HepG2 (cell line): Measurements from ENCODE around the gene TTPAL. TPM values are rescaled to one million over a fixed set of nuclear protein-coding genes. Genes with fewer than 3 reads are reported as not detected.

Experiments used
- ATAC-seq: fragments of 200-7000 bp; cut with Tn5 transposase; 3 replicates; pipeline ENCODE4 v1.9.1; 2020; ENCODE audit warnings: mild to moderate bottlenecking, moderate library complexity
- BruUV-seq: library from RNA; stranded (reverse); fragments of 400-500 nt; replicated peaks from 2 replicates; lab custom pipeline; 2021; lab: Mats Ljungman, UMichigan
- CTCF ChIA-PET: fragments of 300-600 bp; formaldehyde crosslinking; extraction: SDS; loops from one replicate; lab custom pipeline; 2021; ENCODE audit warnings: low total read pairs, inconsistent platforms, low intra/inter-chr PET ratio; lab: Yijun Ruan, JAX
- POLR2A ChIA-PET: fragments of 350-600 bp; sonication (Branson Sonifier 250); formaldehyde crosslinking; loops from one replicate; lab custom pipeline; 2020; ENCODE audit warnings: antibody characterized with exemption, inconsistent platforms; lab: Yijun Ruan, JAX
- DNase-seq: peaks from one replicate; pipeline ENCODE4 v3.0.0-alpha.2; 2015; ENCODE audit warnings: low spot score
- FAIRE-seq: peaks from 3 replicates; lab custom pipeline; 2011; peaks lifted over from hg19 to GRCh38; lab: Jason Lieb, UNC
- H2AFZ ChIP-seq: one replicate; pipeline ENCODE4 v1.6.1; 2011; ENCODE audit warnings: low read length, inconsistent platforms
- H3K27ac ChIP-seq: fragments of 300-600 bp; 3 replicates; pipeline ENCODE4 v1.8.0; 2011; ENCODE audit warnings: mixed run types, mild to moderate bottlenecking, mixed read lengths, low read length, inconsistent platforms; ENCODE audit not compliant: insufficient read depth; ENCODE audit errors: extremely low read length
- H3K27me3 ChIP-seq, 2 experiments: fragments of 200-600 bp in 1 of 2; 2 replicates in 1 of 2; 3 replicates in 1 of 2; pipeline versions ENCODE4 v1.6.0 to v1.8.0; 2011; ENCODE audit warnings: low read length in 2 of 2, mild to moderate bottlenecking in 2 of 2, moderate library complexity in 2 of 2, inconsistent platforms in 1 of 2; ENCODE audit not compliant: insufficient read depth in 2 of 2, control insufficient read depth in 1 of 2
- H3K36me3 ChIP-seq, 2 experiments: fragments of 200-600 bp in 1 of 2; replicated peaks in 1 of 2; 2 replicates in 1 of 2; 3 replicates in 1 of 2; pipeline versions ENCODE4 v1.5.1 to v1.8.0; 2011; ENCODE audit warnings: low read length in 2 of 2, inconsistent platforms in 1 of 2; ENCODE audit not compliant: insufficient read depth in 2 of 2, control insufficient read depth in 1 of 2
- H3K4me1 ChIP-seq: 2 replicates; pipeline ENCODE4 v1.5.1; 2012; ENCODE audit warnings: low read length, inconsistent platforms; ENCODE audit not compliant: insufficient read depth
- H3K4me2 ChIP-seq: 2 replicates; pipeline ENCODE4 v1.6.0; 2011; ENCODE audit warnings: low read depth, low read length, inconsistent platforms
- H3K4me3 ChIP-seq, 3 experiments: fragments of 200-600 bp in 1 of 3; sonication (generic), shearing (Covaris generic) in 1 of 3; replicated peaks in 1 of 3; 2 replicates each; pipeline ENCODE4 v1.5.1; 2011 to 2016; ENCODE audit warnings: low read length in 3 of 3, inconsistent platforms in 2 of 3, low read depth in 2 of 3, mild to moderate bottlenecking in 2 of 3, control low read depth in 1 of 3, mixed read lengths in 1 of 3; ENCODE audit not compliant: insufficient read depth in 1 of 3
- H3K79me2 ChIP-seq: one replicate; pipeline ENCODE4 v1.6.1; 2011; ENCODE audit warnings: low read length, inconsistent platforms; ENCODE audit not compliant: insufficient read depth
- H3K9ac ChIP-seq: 2 replicates; pipeline ENCODE4 v1.6.0; 2011; ENCODE audit warnings: mild to moderate bottlenecking, low read depth, low read length, inconsistent platforms; ENCODE audit not compliant: insufficient read depth
- H3K9me3 ChIP-seq: 2 replicates; pipeline ENCODE4 v1.5.1; 2012; ENCODE audit warnings: mild to moderate bottlenecking, low read length
- H4K20me1 ChIP-seq: 2 replicates; pipeline ENCODE4 v1.6.0; 2011; ENCODE audit warnings: inconsistent platforms, mild to moderate bottlenecking, low read length, moderate library complexity; ENCODE audit not compliant: insufficient read depth
- ATF3 ChIP-seq: sonication (generic); formaldehyde crosslinking; IDR thresholded peaks from 2 replicates; pipeline ENCODE4 v1.4.0; 2020; ENCODE audit warnings: missing genetic modification reagents
- ATF7 ChIP-seq, 2 experiments: fragments of 450-650 bp in 1 of 2; sonication (generic) in 1 of 2; formaldehyde crosslinking in 1 of 2; IDR thresholded peaks; 2 replicates each; pipeline versions ENCODE4 v1.4.0 to v1.6.1; 2016 to 2020; ENCODE audit warnings: antibody characterized with exemption in 1 of 2, mild to moderate bottlenecking in 1 of 2, missing genetic modification reagents in 1 of 2
- CEBPB ChIP-seq: IDR thresholded peaks from 2 replicates; pipeline ENCODE4 v1.6.1; 2011; ENCODE audit warnings: low read depth, low read length, improper control_type of control experiment, borderline replicate concordance
- CEBPG ChIP-seq: IDR thresholded peaks from 2 replicates; pipeline ENCODE4 v1.6.1; 2016
- FOSL2 ChIP-seq: sonication (generic); formaldehyde crosslinking; IDR thresholded peaks from 2 replicates; pipeline ENCODE4 v1.4.0; 2020; ENCODE audit warnings: missing genetic modification reagents
- FOXO4 ChIP-seq: sonication (generic); formaldehyde crosslinking; conservative IDR thresholded peaks from 2 replicates; pipeline ENCODE4 v1.8.1; 2023; ENCODE audit warnings: missing genetic modification reagents
- GATAD2A ChIP-seq: IDR thresholded peaks from 2 replicates; pipeline ENCODE4 v1.6.1; 2016
- HES4 ChIP-seq: sonication (generic); formaldehyde crosslinking; IDR thresholded peaks from 2 replicates; pipeline ENCODE4 v1.9.0; 2021; ENCODE audit warnings: mild to moderate bottlenecking, missing genetic modification reagents, borderline replicate concordance
- HINFP ChIP-seq: sonication (generic); formaldehyde crosslinking; IDR thresholded peaks from 2 replicates; pipeline ENCODE4 v1.4.0; 2020; ENCODE audit warnings: low read depth, mild to moderate bottlenecking, missing genetic modification reagents
- KLF16 ChIP-seq, 2 experiments: sonication (generic) in 1 of 2; formaldehyde crosslinking in 1 of 2; IDR thresholded peaks; 2 replicates each; pipeline versions ENCODE4 v1.6.1 to v1.8.0; 2016 to 2023; ENCODE audit warnings: missing genetic modification reagents in 2 of 2, missing compliant biosample characterization in 1 of 2
- SMC3 ChIP-seq: IDR thresholded peaks from 2 replicates; pipeline ENCODE4 v1.6.1; 2011; ENCODE audit warnings: low read length, improper control_type of control experiment
- ZNF530 ChIP-seq: sonication (generic); formaldehyde crosslinking; IDR thresholded peaks from 2 replicates; pipeline ENCODE4 v1.5.0; 2020; ENCODE audit warnings: low read depth, mild to moderate bottlenecking, missing genetic modification reagents
- ZNF850 ChIP-seq: sonication (generic); formaldehyde crosslinking; conservative IDR thresholded peaks from 2 replicates; pipeline ENCODE4 v1.9.0; 2021; ENCODE audit warnings: mild to moderate bottlenecking, missing genetic modification reagents
- WGBS: methylation state at CpG from one replicate; pipeline ENCODE4 v1.1.6; 2017; ENCODE audit warnings: low lambda C conversion rate; 5-methylcytosine and 5-hydroxymethylcytosine counted together
- in situ Hi-C: cut with HindIII; loops from 2 replicates; pipeline ENCODE4 v1.10.0; 2017; ENCODE audit warnings: low pct_unique_long_range_greater_than_20kb; ENCODE audit not compliant: extremely low pct_ligation_motif_present
- intact Hi-C: fragments of 100-400 bp; cut with micrococcal nuclease; formaldehyde crosslinking; loops from one replicate; pipeline ENCODE4 v1.10.0; 2022; ENCODE audit not compliant: unreplicated experiment
- polyA plus RNA-seq, 8 experiments: library from polyadenylated mRNA; depleted of rRNA in 3 of 8; stranded (reverse) in 7 of 8; unstranded in 1 of 8; fragments of >200 nt; fragmentation: Illumina TruSeq in 4 of 8; extraction: Trizol in 4 of 8; gene quantifications; 2 replicates each; pipeline versions ENCODE4 v1.2.1 to v1.2.3, GENCODE V29; 2011 to 2016; ENCODE audit warnings: low read depth in 4 of 8, missing spikeins in 1 of 8, mixed read lengths in 1 of 8; ENCODE audit not compliant: insufficient read depth in 1 of 8
- total RNA-seq, 5 experiments: library from RNA; depleted of rRNA; stranded (reverse); fragments of >200 nt; fragmentation: Illumina TruSeq; extraction: Trizol; gene quantifications; 2 replicates each; pipeline ENCODE4 v1.2.3, GENCODE V29; 2016; ENCODE audit warnings: low read depth in 1 of 5
- TF ChIP-seq, protein P1 (sequence below), 2 experiments: fragments of 450-650 bp in 1 of 2; sonication (generic) in 1 of 2; formaldehyde crosslinking; IDR thresholded peaks; 2 replicates each; pipeline versions ENCODE4 v1.5.0 to v1.8.0; 2020 to 2022; ENCODE audit warnings: mild to moderate bottlenecking in 1 of 2, missing genetic modification reagents in 1 of 2

Gene TTPAL
- total and polyA plus RNA-seq, 2 of the 13 experiments (the other 11 are each of a cell fraction or from before 2014, with no cell fraction given) = 4.3 to 18.8 TPM

DNA sequence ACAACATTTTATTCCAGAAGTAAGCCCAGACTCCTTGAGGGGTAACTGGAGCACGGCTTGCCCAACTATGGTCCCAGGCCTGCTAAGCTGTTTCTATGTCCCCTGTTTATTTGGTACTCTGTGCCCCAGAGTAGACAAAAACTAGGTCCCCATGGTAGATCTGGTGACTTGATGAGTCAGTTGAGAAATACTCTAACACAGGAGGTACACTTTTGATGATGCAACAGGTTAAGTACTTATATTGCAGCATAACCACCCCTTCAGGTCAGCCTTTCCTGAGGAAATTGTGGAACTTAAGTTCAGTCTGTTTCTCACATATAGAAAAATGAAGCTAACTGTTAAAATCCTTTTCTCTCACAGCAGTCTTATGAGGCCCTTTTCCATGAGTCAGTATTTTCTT is 19.6 kb downstream of the TTPAL start:
- 0 out of 4 replicates have a peak, but pooled peaks of 1 of the 2 experiments have one; percentile 17 for TF ChIP-seq KLF16 (CRISPR knock-in tag; IDR thresholded peaks at IDR 0.05)
- TF ChIP-seq, protein P1, sequence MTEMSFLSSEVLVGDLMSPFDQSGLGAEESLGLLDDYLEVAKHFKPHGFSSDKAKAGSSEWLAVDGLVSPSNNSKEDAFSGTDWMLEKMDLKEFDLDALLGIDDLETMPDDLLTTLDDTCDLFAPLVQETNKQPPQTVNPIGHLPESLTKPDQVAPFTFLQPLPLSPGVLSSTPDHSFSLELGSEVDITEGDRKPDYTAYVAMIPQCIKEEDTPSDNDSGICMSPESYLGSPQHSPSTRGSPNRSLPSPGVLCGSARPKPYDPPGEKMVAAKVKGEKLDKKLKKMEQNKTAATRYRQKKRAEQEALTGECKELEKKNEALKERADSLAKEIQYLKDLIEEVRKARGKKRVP (CRISPR knock-in tag; IDR thresholded peaks at IDR 0.05) = peak in 1 of 2 experiments; percentile 86; a peak in 2 of 4 replicates
- TF ChIP-seq ATF3 = peak; percentile 63; the same call in 1 of the 2 replicates
- no peak for TF ChIP-seq HINFP (CRISPR knock-in tag)
- 0 out of 2 replicates have a peak, but pooled peaks have one; percentile 28 for TF ChIP-seq GATAD2A
- TF ChIP-seq HES4 = no peak
- TF ChIP-seq CEBPG = peak; percentile 74
- peak; percentile 73 for TF ChIP-seq FOSL2 (CRISPR knock-in tag)
- TF ChIP-seq ATF7 (IDR thresholded peaks at IDR 0.05) = peak; percentile 62
- no peak for TF ChIP-seq ATF7 (CRISPR knock-in tag; IDR thresholded peaks at IDR 0.05)
- TF ChIP-seq CEBPB = peak; percentile 94
- no peak for TF ChIP-seq ZNF530 (CRISPR knock-in tag)
- TF ChIP-seq FOXO4 (CRISPR knock-in tag) = 0 out of 2 replicates have a peak, but pooled peaks have one; percentile 11
- no peak for TF ChIP-seq SMC3
- TF ChIP-seq ZNF850 (CRISPR knock-in tag) = no peak
- BruUV-seq = no TSS peak
- Histone ChIP-seq H3K9ac (no peak overlapping the region), H4K20me1 (no peaks in the 10 kb centered on the region), H3K36me3 (peaks cover 47 to 76% of the 10 kb centered on the region in 2 experiments), H3K4me3 (no peak overlapping the region), H3K27ac (no peak overlapping the region), H3K9me3 (no peaks in the 10 kb centered on the region), H2AFZ (no peak overlapping the region), H3K4me2 (no peak overlapping the region), H3K79me2 (no peaks in the 10 kb centered on the region), H3K4me1 (no peaks in the 10 kb centered on the region), H3K27me3 (no peaks in the 10 kb centered on the region)
- ChIA-PET POLR2A (interaction anchor here (1.2 to 1.4 kb wide), 3 partner anchors 9 to 27 kb away, joined by 3 to 6 read pairs (median 4); partner anchors contain the start of genes SERINC3 and TTPAL), CTCF (no interaction called here)
- WGBS = 95% methylated on average over 1 of the region's 1 CpG
- DNase-seq = peak; percentile 37
- 0 out of 3 replicates have a peak, but pooled peaks have one; percentile 12 for ATAC-seq
- no peak for FAIRE-seq
- intact Hi-C loops (no loop called here), in situ Hi-C loops (no loop called here)
